Measurements from ENCODE around the gene PPP1CA. TPM values are rescaled to one million over a fixed set of nuclear protein-coding genes. Genes with fewer than 3 reads are reported as not detected.
"Not testable (repeated sequence)": the region's sequence is repeated elsewhere in the genome, so short reads cannot be mapped to it uniquely, and the experiment has no call there.

PPP1CA gene
- total and polyA plus RNA-seq, 2 donors (not counting 1 experiment from before 2014, with no cell fraction given) = 218 to 251 TPM

DNA sequence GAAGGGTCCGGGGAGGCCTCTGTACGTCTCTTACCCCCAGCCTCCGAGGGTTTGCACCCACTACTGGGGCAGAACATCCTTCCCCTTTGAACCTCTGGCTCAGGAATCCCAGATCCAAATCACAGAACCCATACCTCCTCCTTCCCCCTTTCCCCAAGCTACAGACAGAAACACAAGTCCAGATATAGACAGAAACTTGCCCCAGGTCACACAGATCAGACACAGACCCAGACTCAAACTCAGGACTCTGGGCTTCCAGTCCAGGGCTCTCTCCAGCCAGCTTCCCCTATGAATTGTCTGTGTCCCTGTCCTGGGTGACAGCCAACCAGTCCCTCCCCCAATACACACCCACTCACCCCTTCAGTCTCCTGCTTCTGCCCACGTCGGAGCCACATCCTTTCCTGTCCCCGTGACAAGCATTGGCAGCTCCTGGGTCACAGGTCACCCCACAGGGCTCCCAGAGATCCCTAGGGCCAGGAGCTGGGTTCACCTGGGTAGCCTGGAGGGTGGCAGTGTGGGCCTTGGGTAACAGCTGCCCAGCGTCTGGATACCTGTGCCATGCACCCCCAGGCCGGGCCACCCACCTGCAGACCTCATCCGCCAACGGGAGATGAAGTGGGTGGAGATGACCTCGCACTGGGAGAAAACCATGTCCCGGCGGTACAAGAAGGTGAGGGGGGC lies 3.0 kb upstream of the PPP1CA start:
- CTCF ChIA-PET = interaction anchor here (1.3 to 5.7 kb wide), 8 partner anchors 8 to 64 kb away, joined by 3 to 121 read pairs (median 30); partner anchors contain the start of genes PTPRCAP, RPS6KB2 and TMEM134
- H3K79me2 ChIP-seq (ENCODE audit: control insufficient read depth, insufficient read depth, low read length) = peaks cover 86% of the 10 kb centered on the region
- peaks cover 0 to 52% of the 10 kb centered on the region in 2 experiments for H3K36me3 ChIP-seq (replicated peaks in 1 of 2; ENCODE audit: control extremely low read depth in 1 of 2, control insufficient read depth in 1 of 2, extremely low read depth in 1 of 2, insufficient read depth in 2 of 2, low read length in 1 of 2)
- H3K27me3 ChIP-seq (replicated peaks in 1 of 4; ENCODE audit: control extremely low read depth in 1 of 4, control insufficient read depth in 3 of 4, insufficient read depth in 4 of 4, low read length in 3 of 4) = no peaks in the 10 kb centered on the region
- no peaks in the 10 kb centered on the region for H3K9me3 Mint-ChIP-seq (ENCODE audit: insufficient read depth)
- H3K27me3 Mint-ChIP-seq = no peaks in the 10 kb centered on the region
- H3K9ac ChIP-seq (ENCODE audit: low read length) = peak overlapping the region; percentile 89
- peak overlapping the region; percentile 63 to 83 for H3K27ac ChIP-seq (ENCODE audit: low read length in 2 of 2)
- WGBS (ENCODE audit: insufficient coverage) = 17% methylated on average over 7 of the region's 13 CpGs
- H3K27ac Mint-ChIP-seq = peak overlapping the region; percentile 100
- DNase-seq = no peak
- TF ChIP-seq, protein P1, sequence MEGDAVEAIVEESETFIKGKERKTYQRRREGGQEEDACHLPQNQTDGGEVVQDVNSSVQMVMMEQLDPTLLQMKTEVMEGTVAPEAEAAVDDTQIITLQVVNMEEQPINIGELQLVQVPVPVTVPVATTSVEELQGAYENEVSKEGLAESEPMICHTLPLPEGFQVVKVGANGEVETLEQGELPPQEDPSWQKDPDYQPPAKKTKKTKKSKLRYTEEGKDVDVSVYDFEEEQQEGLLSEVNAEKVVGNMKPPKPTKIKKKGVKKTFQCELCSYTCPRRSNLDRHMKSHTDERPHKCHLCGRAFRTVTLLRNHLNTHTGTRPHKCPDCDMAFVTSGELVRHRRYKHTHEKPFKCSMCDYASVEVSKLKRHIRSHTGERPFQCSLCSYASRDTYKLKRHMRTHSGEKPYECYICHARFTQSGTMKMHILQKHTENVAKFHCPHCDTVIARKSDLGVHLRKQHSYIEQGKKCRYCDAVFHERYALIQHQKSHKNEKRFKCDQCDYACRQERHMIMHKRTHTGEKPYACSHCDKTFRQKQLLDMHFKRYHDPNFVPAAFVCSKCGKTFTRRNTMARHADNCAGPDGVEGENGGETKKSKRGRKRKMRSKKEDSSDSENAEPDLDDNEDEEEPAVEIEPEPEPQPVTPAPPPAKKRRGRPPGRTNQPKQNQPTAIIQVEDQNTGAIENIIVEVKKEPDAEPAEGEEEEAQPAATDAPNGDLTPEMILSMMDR (IDR thresholded peaks at IDR 0.05) = no peak
- TF ChIP-seq EZH2 (IDR thresholded peaks at IDR 0.05; ENCODE audit: borderline replicate concordance, insufficient read depth, low read depth, low read length, poor library complexity, severe bottlenecking) = no peak
- H3K4me3 ChIP-seq (ENCODE audit: control extremely low read depth in 1 of 5, extremely low read depth in 1 of 5, insufficient read depth in 1 of 5, low read depth in 2 of 5, low read length in 4 of 5) = peak overlapping the region; percentile 82 to 99 (median 96)
- H2AFZ ChIP-seq (ENCODE audit: insufficient read depth, low read depth, low read length, poor library complexity, severe bottlenecking) = no peak overlapping the region
- POLR2A ChIA-PET = interaction anchor here (1.4 to 6.8 kb wide), 11 partner anchors 8 to 103 kb away, joined by 3 to 195 read pairs (median 15); partner anchors contain the start of genes AIP, CARNS1, CDK2AP2 and PITPNM1
- peaks cover 77 to 87% of the 10 kb centered on the region in 2 donors for H3K4me1 ChIP-seq (ENCODE audit: control insufficient read depth in 2 of 2, insufficient read depth in 2 of 2, low read length in 2 of 2)
- H3K9me3 ChIP-seq (ENCODE audit: control extremely low read depth in 1 of 3, control insufficient read depth in 2 of 3, insufficient read depth in 1 of 3, low read length in 2 of 3) = peaks cover 0 to 2% (median 0%) of the 10 kb centered on the region in 3 donors
- H4K20me1 ChIP-seq (ENCODE audit: control insufficient read depth, insufficient read depth, low read length, poor library complexity, severe bottlenecking) = peaks cover 65% of the 10 kb centered on the region
- peak overlapping the region; percentile 93 for H3K4me3 Mint-ChIP-seq
- intact Hi-C loops (cut with micrococcal nuclease) = loop anchor here (10.0 kb wide), 1 partner anchor 180 kb away; the partner anchor contains the start of gene GSTP1
- no peak for ATAC-seq (ENCODE audit: low read depth)
- H3K4me1 Mint-ChIP-seq = peaks cover 74% of the 10 kb centered on the region
- H3K4me2 ChIP-seq (replicated peaks; ENCODE audit: low read depth, low read length, poor library complexity, severe bottlenecking) = peak overlapping the region; percentile 89

DNA sequence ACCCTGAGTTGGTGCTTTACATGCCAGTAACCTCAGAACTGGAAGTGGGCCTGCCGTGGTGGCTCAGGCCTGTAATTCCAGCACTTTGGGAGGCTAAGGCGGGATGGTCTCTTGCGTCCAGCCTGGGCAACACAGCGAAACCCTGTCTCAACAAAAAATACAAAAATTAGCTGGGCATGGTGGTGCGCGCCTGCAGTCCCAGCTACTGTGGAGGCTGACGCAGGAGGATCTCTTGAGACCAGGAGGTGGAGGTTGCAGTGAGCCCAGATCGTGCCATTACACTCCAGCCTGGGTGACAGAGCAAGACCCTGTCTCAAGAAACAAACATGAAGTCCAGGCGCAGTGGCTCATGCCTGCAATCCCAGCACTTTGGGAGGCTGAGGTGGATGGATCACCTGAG lies 1.4 kb upstream of the PPP1CA start:
- not testable (repeated sequence) for ATAC-seq (ENCODE audit: low read depth); DNase-seq; H3K9me3 ChIP-seq (ENCODE audit: control extremely low read depth in 1 of 3, control insufficient read depth in 2 of 3, insufficient read depth in 1 of 3, low read length in 2 of 3); H3K9me3 Mint-ChIP-seq (ENCODE audit: insufficient read depth); H3K27me3 Mint-ChIP-seq; H3K27me3 ChIP-seq (replicated peaks in 1 of 4; ENCODE audit: control extremely low read depth in 1 of 4, control insufficient read depth in 3 of 4, insufficient read depth in 4 of 4, low read length in 3 of 4); H2AFZ ChIP-seq (ENCODE audit: insufficient read depth, low read depth, low read length, poor library complexity, severe bottlenecking)
- ChIA-PET CTCF (interaction anchor here (0.7 to 5.7 kb wide), 15 partner anchors 10 to 110 kb away, joined by 3 to 121 read pairs (median 16); partner anchors contain the start of genes AIP, PITPNM1, POLD4 and PTPRCAP), POLR2A (interaction anchor here (0.6 to 6.8 kb wide), 19 partner anchors 10 to 104 kb away, joined by 3 to 195 read pairs (median 8); partner anchors contain the start of genes AIP, CARNS1, CDK2AP2 and CLCF1)
- intact Hi-C loops (cut with micrococcal nuclease) = loop anchor here (1.0 to 10.0 kb wide), 5 partner anchors 18 to 182 kb away; partner anchors contain the start of genes GSTP1, PTPRCAP and RPS6KB2
- Histone ChIP-seq H3K4me2 (replicated peaks; ENCODE audit: low read depth, low read length, poor library complexity, severe bottlenecking) (peak overlapping the region; percentile 89), H4K20me1 (ENCODE audit: control insufficient read depth, insufficient read depth, low read length, poor library complexity, severe bottlenecking) (peaks cover 77% of the 10 kb centered on the region), H3K27ac (ENCODE audit: low read length in 2 of 2) (peak overlapping the region; percentile 63 to 83), H3K4me3 (ENCODE audit: control extremely low read depth in 1 of 5, extremely low read depth in 1 of 5, insufficient read depth in 1 of 5, low read depth in 2 of 5, low read length in 4 of 5) (peak overlapping the region in 4 of 5 experiments; percentile 92 to 99 (median 98)), H3K79me2 (ENCODE audit: control insufficient read depth, insufficient read depth, low read length) (peaks cover 97% of the 10 kb centered on the region), H3K4me1 (ENCODE audit: control insufficient read depth in 2 of 2, insufficient read depth in 2 of 2, low read length in 2 of 2) (peaks cover 67 to 80% of the 10 kb centered on the region in 2 donors), H3K9ac (ENCODE audit: low read length) (peak overlapping the region; percentile 89), H3K36me3 (replicated peaks in 1 of 2; ENCODE audit: control extremely low read depth in 1 of 2, control insufficient read depth in 1 of 2, extremely low read depth in 1 of 2, insufficient read depth in 2 of 2, low read length in 1 of 2) (peaks cover 2 to 59% of the 10 kb centered on the region in 2 experiments)
- 76% methylated on average over 6 of the region's 9 CpGs for WGBS (ENCODE audit: insufficient coverage)
- H3K4me1 Mint-ChIP-seq = peaks cover 69% of the 10 kb centered on the region
- peak overlapping the region; percentile 93 for H3K4me3 Mint-ChIP-seq
- H3K27ac Mint-ChIP-seq = peak overlapping the region; percentile 100

DNA sequence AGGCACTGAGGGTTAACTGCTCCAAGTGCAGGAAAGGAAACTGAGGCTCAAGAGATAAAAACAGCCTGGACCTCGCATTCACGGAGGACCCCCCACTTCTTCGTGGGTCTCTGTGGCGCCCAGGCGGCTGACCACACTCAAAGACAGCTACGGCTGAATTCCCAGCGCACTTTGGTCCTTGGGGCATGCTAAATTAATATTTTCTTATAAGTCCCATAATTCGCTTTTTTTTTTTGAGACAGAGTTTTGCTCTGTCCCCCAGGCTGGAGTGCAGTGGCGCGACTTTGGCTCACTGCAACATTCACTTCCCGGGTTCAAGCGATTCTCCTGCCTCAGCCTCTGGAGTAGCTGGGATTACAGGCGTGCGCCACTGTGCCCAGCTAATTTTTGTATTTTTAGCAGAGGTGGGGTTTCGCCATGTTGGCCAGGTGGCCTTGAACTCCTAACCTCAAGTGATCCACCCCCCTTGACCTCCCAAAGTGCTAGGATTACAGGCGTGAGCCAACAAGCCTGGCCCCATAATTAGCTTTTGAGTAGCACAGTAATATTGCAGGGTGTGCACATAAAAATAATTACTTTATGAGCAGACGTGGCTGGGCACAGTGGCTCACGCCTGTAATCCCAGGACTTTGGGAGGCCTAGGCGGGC lies 658 bp upstream of the PPP1CA start:
- H3K9me3 ChIP-seq (ENCODE audit: control extremely low read depth in 1 of 3, control insufficient read depth in 2 of 3, insufficient read depth in 1 of 3, low read length in 2 of 3); H3K27me3 ChIP-seq (replicated peaks in 1 of 4; ENCODE audit: control extremely low read depth in 1 of 4, control insufficient read depth in 3 of 4, insufficient read depth in 4 of 4, low read length in 3 of 4); DNase-seq; H3K27me3 Mint-ChIP-seq; H3K9me3 Mint-ChIP-seq (ENCODE audit: insufficient read depth); ATAC-seq (ENCODE audit: low read depth): not testable (repeated sequence)
- intact Hi-C loops (cut with micrococcal nuclease) = loop anchor here (1.0 to 10.0 kb wide), 2 partner anchors 80 to 182 kb away; partner anchors contain the start of gene GSTP1
- ChIA-PET POLR2A (interaction anchor here (0.8 to 6.8 kb wide), 26 partner anchors 9 to 212 kb away, joined by 3 to 195 read pairs (median 8); partner anchors contain the start of genes AIP, CARNS1, CDK2AP2 and CLCF1), CTCF (interaction anchor here (0.6 to 5.7 kb wide), 29 partner anchors 10 to 306 kb away, joined by 3 to 121 read pairs (median 7); partner anchors contain the start of genes AIP, CDK2AP2, PITPNM1 and POLD4)
- Mint-ChIP-seq H3K4me3 (peak overlapping the region; percentile 84), H3K4me1 (peaks cover 69% of the 10 kb centered on the region), H3K27ac (peak overlapping the region; percentile 95)
- peaks cover 59 to 79% of the 10 kb centered on the region in 2 donors for H3K4me1 ChIP-seq (ENCODE audit: control insufficient read depth in 2 of 2, insufficient read depth in 2 of 2, low read length in 2 of 2)
- H4K20me1 ChIP-seq (ENCODE audit: control insufficient read depth, insufficient read depth, low read length, poor library complexity, severe bottlenecking) = peaks cover 77% of the 10 kb centered on the region
- H3K79me2 ChIP-seq (ENCODE audit: control insufficient read depth, insufficient read depth, low read length) = peaks cover 93% of the 10 kb centered on the region
- 36% methylated on average over 13 of the region's 19 CpGs for WGBS (ENCODE audit: insufficient coverage)
- H3K4me2 ChIP-seq (replicated peaks; ENCODE audit: low read depth, low read length, poor library complexity, severe bottlenecking) = peak overlapping the region; percentile 89
- peak overlapping the region; percentile 70 to 83 for H3K27ac ChIP-seq (ENCODE audit: low read length in 2 of 2)
- H2AFZ ChIP-seq (ENCODE audit: insufficient read depth, low read depth, low read length, poor library complexity, severe bottlenecking) = peak overlapping the region; percentile 34
- peak overlapping the region; percentile 40 to 81 (median 61) for H3K4me3 ChIP-seq (ENCODE audit: control extremely low read depth in 1 of 5, extremely low read depth in 1 of 5, insufficient read depth in 1 of 5, low read depth in 2 of 5, low read length in 4 of 5)
- H3K36me3 ChIP-seq (replicated peaks in 1 of 2; ENCODE audit: control extremely low read depth in 1 of 2, control insufficient read depth in 1 of 2, extremely low read depth in 1 of 2, insufficient read depth in 2 of 2, low read length in 1 of 2) = peaks cover 2 to 59% of the 10 kb centered on the region in 2 experiments
- peak overlapping the region; percentile 64 for H3K9ac ChIP-seq (ENCODE audit: low read length)

Data from B cell (primary cell).